ENCODE data around the gene ZNF3. TPM values are rescaled to one million over a fixed set of nuclear protein-coding genes. Genes with fewer than 3 reads are reported as not detected.

Gene ZNF3
- total RNA-seq, 2 donors from 2014 or later, result 32.8 to 39.9 TPM

- 0% methylated on average over 10 to 61 of the region's 61 CpGs for WGBS, 2 experiments (ENCODE audit: insufficient coverage in 1 of 2, insufficient read length in 1 of 2)
- no peaks in the 10 kb centered on the region for H3K9me3 ChIP-seq (ENCODE audit: control insufficient read depth, low read length)
- H3K9me3 Mint-ChIP-seq, result no peaks in the 10 kb centered on the region
- H3K4me1 Mint-ChIP-seq, result peaks cover 17% of the 10 kb centered on the region
- H3K27ac ChIP-seq (ENCODE audit: low read depth, low read length), result peak overlapping the region; percentile 99
- peak overlapping the region; percentile 97 for H3K27ac Mint-ChIP-seq
- H3K4me3 ChIP-seq (ENCODE audit: low read length), result peak overlapping the region; percentile 92
- H3K27me3 Mint-ChIP-seq (ENCODE audit: insufficient read depth), result no peaks in the 10 kb centered on the region
- H3K4me1 ChIP-seq (ENCODE audit: control insufficient read depth, insufficient read depth, low read length), result peaks cover 6% of the 10 kb centered on the region
- no peaks in the 10 kb centered on the region for H3K27me3 ChIP-seq (ENCODE audit: control insufficient read depth, insufficient read depth, low read length, poor library complexity, severe bottlenecking)
- peaks cover 69% of the 10 kb centered on the region for H3K36me3 Mint-ChIP-seq (ENCODE audit: low read depth)
- peaks cover 54% of the 10 kb centered on the region for H3K36me3 ChIP-seq (ENCODE audit: control insufficient read depth, insufficient read depth, low read length)
- peak overlapping the region; percentile 100 for H3K9ac ChIP-seq (ENCODE audit: extremely low read depth, low read length, poor library complexity, severe bottlenecking)
- TF ChIP-seq, protein P1, sequence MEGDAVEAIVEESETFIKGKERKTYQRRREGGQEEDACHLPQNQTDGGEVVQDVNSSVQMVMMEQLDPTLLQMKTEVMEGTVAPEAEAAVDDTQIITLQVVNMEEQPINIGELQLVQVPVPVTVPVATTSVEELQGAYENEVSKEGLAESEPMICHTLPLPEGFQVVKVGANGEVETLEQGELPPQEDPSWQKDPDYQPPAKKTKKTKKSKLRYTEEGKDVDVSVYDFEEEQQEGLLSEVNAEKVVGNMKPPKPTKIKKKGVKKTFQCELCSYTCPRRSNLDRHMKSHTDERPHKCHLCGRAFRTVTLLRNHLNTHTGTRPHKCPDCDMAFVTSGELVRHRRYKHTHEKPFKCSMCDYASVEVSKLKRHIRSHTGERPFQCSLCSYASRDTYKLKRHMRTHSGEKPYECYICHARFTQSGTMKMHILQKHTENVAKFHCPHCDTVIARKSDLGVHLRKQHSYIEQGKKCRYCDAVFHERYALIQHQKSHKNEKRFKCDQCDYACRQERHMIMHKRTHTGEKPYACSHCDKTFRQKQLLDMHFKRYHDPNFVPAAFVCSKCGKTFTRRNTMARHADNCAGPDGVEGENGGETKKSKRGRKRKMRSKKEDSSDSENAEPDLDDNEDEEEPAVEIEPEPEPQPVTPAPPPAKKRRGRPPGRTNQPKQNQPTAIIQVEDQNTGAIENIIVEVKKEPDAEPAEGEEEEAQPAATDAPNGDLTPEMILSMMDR (conservative IDR thresholded peaks at IDR 0.05), result no peak
- DNase-seq, result peak; percentile 95
- H3K4me3 Mint-ChIP-seq, result peak overlapping the region; percentile 89
Measured at GRCh38 chr7:100100420-100101015, 19.0 kb upstream of the ZNF3 start.

GRCh38 chr7:100099452-100099851, 17.9 kb upstream of the ZNF3 start:
- peak overlapping the region; percentile 100 for H3K9ac ChIP-seq (ENCODE audit: extremely low read depth, low read length, poor library complexity, severe bottlenecking)
- H3K27ac Mint-ChIP-seq, result peak overlapping the region; percentile 97
- H3K27me3 ChIP-seq (ENCODE audit: control insufficient read depth, insufficient read depth, low read length, poor library complexity, severe bottlenecking), result no peaks in the 10 kb centered on the region
- H3K36me3 Mint-ChIP-seq (ENCODE audit: low read depth), result peaks cover 70% of the 10 kb centered on the region
- no peak for DNase-seq
- peaks cover 17% of the 10 kb centered on the region for H3K4me1 Mint-ChIP-seq
- peak overlapping the region; percentile 92 for H3K4me3 ChIP-seq (ENCODE audit: low read length)
- peak overlapping the region; percentile 89 for H3K4me3 Mint-ChIP-seq
- TF ChIP-seq, protein P1 (conservative IDR thresholded peaks at IDR 0.05), result no peak
- no peaks in the 10 kb centered on the region for H3K9me3 Mint-ChIP-seq
- no peaks in the 10 kb centered on the region for H3K9me3 ChIP-seq (ENCODE audit: control insufficient read depth, low read length)
- H3K4me1 ChIP-seq (ENCODE audit: control insufficient read depth, insufficient read depth, low read length), result peaks cover 6% of the 10 kb centered on the region
- WGBS, 2 experiments (ENCODE audit: insufficient coverage in 1 of 2, insufficient read length in 1 of 2), result 90 to 91% methylated on average over 7 to 12 of the region's 12 CpGs
- H3K27ac ChIP-seq (ENCODE audit: low read depth, low read length), result peak overlapping the region; percentile 26
- H3K27me3 Mint-ChIP-seq (ENCODE audit: insufficient read depth), result no peaks in the 10 kb centered on the region
- H3K36me3 ChIP-seq (ENCODE audit: control insufficient read depth, insufficient read depth, low read length), result peaks cover 59% of the 10 kb centered on the region

DNA sequence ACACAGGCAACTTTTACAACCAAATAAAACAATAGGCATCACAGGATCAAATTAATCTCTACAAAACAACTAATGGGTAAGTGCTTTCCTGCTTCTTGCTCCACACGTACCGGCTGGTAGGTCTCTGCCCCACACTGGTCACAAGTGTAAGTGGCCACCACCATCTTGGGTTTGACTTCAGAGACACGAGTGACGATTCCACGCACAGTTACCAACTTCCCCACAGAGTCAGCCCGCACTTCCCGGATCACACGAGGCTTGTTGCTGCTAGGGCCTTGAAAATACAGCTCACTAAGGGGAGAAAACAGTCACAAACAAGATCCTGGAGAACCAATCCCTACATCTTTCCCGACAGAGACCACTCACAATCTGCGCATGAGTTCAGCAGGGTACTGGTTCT, 17.4 kb upstream of the ZNF3 start:
- TF ChIP-seq, protein P1 (conservative IDR thresholded peaks at IDR 0.05), result no peak
- H3K27ac ChIP-seq (ENCODE audit: low read depth, low read length), result no peak overlapping the region
- peak overlapping the region; percentile 100 for H3K9ac ChIP-seq (ENCODE audit: extremely low read depth, low read length, poor library complexity, severe bottlenecking)
- Mint-ChIP-seq H3K27me3 (ENCODE audit: insufficient read depth) (no peaks in the 10 kb centered on the region), H3K4me1 (peaks cover 17% of the 10 kb centered on the region), H3K4me3 (peak overlapping the region; percentile 89), H3K27ac (peak overlapping the region; percentile 97), H3K9me3 (no peaks in the 10 kb centered on the region), H3K36me3 (ENCODE audit: low read depth) (peaks cover 72% of the 10 kb centered on the region)
- DNase-seq, result no peak
- peaks cover 6% of the 10 kb centered on the region for H3K4me1 ChIP-seq (ENCODE audit: control insufficient read depth, insufficient read depth, low read length)
- peaks cover 62% of the 10 kb centered on the region for H3K36me3 ChIP-seq (ENCODE audit: control insufficient read depth, insufficient read depth, low read length)
- H3K9me3 ChIP-seq (ENCODE audit: control insufficient read depth, low read length), result no peaks in the 10 kb centered on the region
- H3K4me3 ChIP-seq (ENCODE audit: low read length), result peak overlapping the region; percentile 92
- WGBS, 2 experiments (ENCODE audit: insufficient coverage in 1 of 2, insufficient read length in 1 of 2), result 94 to 98% methylated on average over 8 to 10 of the region's 10 CpGs
- H3K27me3 ChIP-seq (ENCODE audit: control insufficient read depth, insufficient read depth, low read length, poor library complexity, severe bottlenecking), result no peaks in the 10 kb centered on the region

Data from endodermal cell (in vitro differentiated cells).